HepG2 (cell line): ENCODE data around the gene ENPP7. TPM values are rescaled to one million over a fixed set of nuclear protein-coding genes. Genes with fewer than 3 reads are reported as not detected.
A peak's percentile ranks its signal among the peaks of the same experiment; 100 is the strongest.

Source experiments
- AHR ChIP-seq: IDR thresholded peaks from 2 replicates; pipeline ENCODE4 v1.6.1; 2018; ENCODE audit warnings: missing genetic modification reagents, missing compliant biosample characterization
- GATA4 ChIP-seq: sonication (generic); IDR thresholded peaks from 2 replicates; pipeline ENCODE4 v1.6.1; 2016; ENCODE audit warnings: antibody characterized with exemption, low read depth, borderline replicate concordance
- HOXA3 ChIP-seq: sonication (generic); formaldehyde crosslinking; IDR thresholded peaks from 2 replicates; pipeline ENCODE4 v1.5.0; 2020; ENCODE audit warnings: missing genetic modification reagents
- ISX ChIP-seq: sonication (generic); formaldehyde crosslinking; conservative IDR thresholded peaks from 2 replicates; pipeline ENCODE4 v1.5.0; 2020; ENCODE audit warnings: missing genetic modification reagents
- KDM6A ChIP-seq: IDR thresholded peaks from 2 replicates; pipeline ENCODE4 v1.6.1; 2016; ENCODE audit warnings: low read depth
- NR2F6 ChIP-seq, 2 experiments: IDR thresholded peaks; 2 replicates each; pipeline ENCODE4 v1.6.1; 2016; ENCODE audit warnings: antibody characterized with exemption in 1 of 2, mild to moderate bottlenecking in 1 of 2
- NR3C1 ChIP-seq: sonication (generic); formaldehyde crosslinking; IDR thresholded peaks from 2 replicates; pipeline ENCODE4 v1.4.0; 2020; ENCODE audit warnings: missing genetic modification reagents
- PPARG ChIP-seq: conservative IDR thresholded peaks from 2 replicates; pipeline ENCODE4 v1.6.1; 2016; ENCODE audit warnings: missing biosample characterization, missing genetic modification reagents
- SMARCC2 ChIP-seq: fragments of 450-650 bp; IDR thresholded peaks from 2 replicates; pipeline ENCODE4 v1.6.1; 2017; ENCODE audit warnings: antibody characterized with exemption, mild to moderate bottlenecking
- SMARCE1 ChIP-seq: fragments of 450-650 bp; IDR thresholded peaks from 2 replicates; pipeline ENCODE4 v1.6.1; 2017; ENCODE audit warnings: borderline replicate concordance
- SYNCRIP ChIP-seq: fragments of 200-400 bp; formaldehyde crosslinking; IDR thresholded peaks from 2 replicates; pipeline ENCODE4 v1.6.1; 2018; ENCODE audit warnings: mild to moderate bottlenecking, low read depth, low read length; ENCODE audit not compliant: insufficient read depth
- ZBTB7A ChIP-seq: sonication (generic); formaldehyde crosslinking; IDR thresholded peaks from 2 replicates; pipeline ENCODE4 v1.8.0; 2022; ENCODE audit warnings: mild to moderate bottlenecking, missing genetic modification reagents
- ZBTB8A ChIP-seq: sonication (generic); formaldehyde crosslinking; IDR thresholded peaks from 2 replicates; pipeline ENCODE4 v1.4.0; 2020; ENCODE audit warnings: mild to moderate bottlenecking, low read depth, missing genetic modification reagents, borderline replicate concordance
- ZNF230 ChIP-seq: sonication (generic); formaldehyde crosslinking; IDR thresholded peaks from 2 replicates; pipeline ENCODE4 v1.4.0; 2020; ENCODE audit warnings: mild to moderate bottlenecking, missing genetic modification reagents
- ZNF234 ChIP-seq: sonication (generic); formaldehyde crosslinking; conservative IDR thresholded peaks from 2 replicates; pipeline ENCODE4 v1.5.1; 2020; ENCODE audit warnings: mild to moderate bottlenecking, missing genetic modification reagents
- ZNF350 ChIP-seq: sonication (generic); formaldehyde crosslinking; IDR thresholded peaks from 2 replicates; pipeline ENCODE4 v1.4.0; 2020; ENCODE audit warnings: mild to moderate bottlenecking, low read depth, missing genetic modification reagents, borderline replicate concordance
- ZNF431 ChIP-seq: sonication (generic); formaldehyde crosslinking; IDR thresholded peaks from 2 replicates; pipeline ENCODE4 v1.9.0; 2022; ENCODE audit warnings: missing genetic modification reagents, low read depth, mild to moderate bottlenecking, borderline replicate concordance
- ZNF562 ChIP-seq: sonication (generic); formaldehyde crosslinking; IDR thresholded peaks from 2 replicates; pipeline ENCODE4 v1.8.0; 2022; ENCODE audit warnings: missing genetic modification reagents, borderline replicate concordance
- ZNF839 ChIP-seq: sonication (generic); formaldehyde crosslinking; IDR thresholded peaks from 2 replicates; pipeline ENCODE4 v1.4.0; 2020; ENCODE audit warnings: missing genetic modification reagents, mild to moderate bottlenecking, borderline replicate concordance
- polyA plus RNA-seq, 8 experiments: library from polyadenylated mRNA; depleted of rRNA in 3 of 8; stranded (reverse) in 7 of 8; unstranded in 1 of 8; fragments of >200 nt; fragmentation: Illumina TruSeq in 4 of 8; extraction: Trizol in 4 of 8; gene quantifications; 2 replicates each; pipeline versions ENCODE4 v1.2.1 to v1.2.3, GENCODE V29; 2011 to 2016; ENCODE audit warnings: low read depth in 4 of 8, missing spikeins in 1 of 8, mixed read lengths in 1 of 8; ENCODE audit not compliant: insufficient read depth in 1 of 8
- total RNA-seq, 5 experiments: library from RNA; depleted of rRNA; stranded (reverse); fragments of >200 nt; fragmentation: Illumina TruSeq; extraction: Trizol; gene quantifications; 2 replicates each; pipeline ENCODE4 v1.2.3, GENCODE V29; 2016; ENCODE audit warnings: low read depth in 1 of 5
- TF ChIP-seq, protein P1 (sequence below): sonication (generic); formaldehyde crosslinking; IDR thresholded peaks from 2 replicates; pipeline ENCODE4 v1.4.0; 2020; ENCODE audit warnings: mild to moderate bottlenecking, low read depth, missing genetic modification reagents
- TF ChIP-seq, protein P2 (sequence below): sonication (generic); formaldehyde crosslinking; IDR thresholded peaks from 2 replicates; pipeline ENCODE4 v1.4.0; 2020; ENCODE audit warnings: missing genetic modification reagents, low read depth, mild to moderate bottlenecking, borderline replicate concordance
- TF ChIP-seq, protein P3 (sequence below): sonication (generic); formaldehyde crosslinking; IDR thresholded peaks from 2 replicates; pipeline ENCODE4 v1.4.0; 2020; ENCODE audit warnings: missing genetic modification reagents

Gene ENPP7
- total and polyA plus RNA-seq, 2 of the 13 experiments (the other 11 are each of a cell fraction or from before 2014, with no cell fraction given), result 1.1 to 2.2 TPM

DNA sequence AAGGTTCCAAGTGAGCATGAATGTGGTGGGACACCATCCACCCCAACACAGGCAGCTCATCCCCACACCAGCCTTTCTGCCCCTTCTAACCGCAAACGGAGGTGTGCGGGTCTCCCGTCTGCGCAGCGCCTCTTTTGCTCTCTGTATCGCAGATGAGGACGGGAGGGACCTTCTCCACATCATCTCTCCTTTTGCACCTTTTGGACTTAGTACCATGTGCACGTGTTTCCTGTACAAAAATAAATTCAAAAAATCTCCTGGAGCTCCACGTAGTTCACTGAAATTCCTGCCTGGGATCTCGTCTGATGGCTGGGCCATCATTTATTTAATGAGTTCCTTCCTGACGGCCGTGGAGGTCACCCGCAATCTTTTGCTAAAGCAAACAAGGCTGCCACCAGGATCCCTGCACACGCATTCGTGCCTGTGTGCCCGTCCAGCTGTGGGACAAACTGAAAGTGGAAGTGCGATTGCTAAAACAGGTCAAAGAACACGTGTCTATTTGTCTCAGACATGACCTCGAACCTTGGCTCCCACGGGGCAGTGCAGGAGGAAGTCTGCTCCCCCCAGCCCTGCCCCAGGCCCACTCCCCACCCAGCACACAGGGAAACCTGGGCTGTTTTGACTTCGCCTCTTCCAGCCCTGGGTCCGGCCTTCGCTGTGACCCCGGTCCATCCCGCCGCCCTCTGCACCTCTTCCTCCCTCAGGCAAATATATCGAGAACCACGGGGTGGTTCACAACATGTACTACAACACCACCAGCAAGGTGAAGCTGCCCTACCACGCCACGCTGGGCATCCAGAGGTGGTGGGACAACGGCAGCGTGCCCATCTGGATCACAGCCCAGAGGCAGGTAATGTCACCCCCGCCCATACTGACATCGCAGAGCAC lies 2.3 kb downstream of the ENPP7 start (continued):
- TF ChIP-seq, protein P1, sequence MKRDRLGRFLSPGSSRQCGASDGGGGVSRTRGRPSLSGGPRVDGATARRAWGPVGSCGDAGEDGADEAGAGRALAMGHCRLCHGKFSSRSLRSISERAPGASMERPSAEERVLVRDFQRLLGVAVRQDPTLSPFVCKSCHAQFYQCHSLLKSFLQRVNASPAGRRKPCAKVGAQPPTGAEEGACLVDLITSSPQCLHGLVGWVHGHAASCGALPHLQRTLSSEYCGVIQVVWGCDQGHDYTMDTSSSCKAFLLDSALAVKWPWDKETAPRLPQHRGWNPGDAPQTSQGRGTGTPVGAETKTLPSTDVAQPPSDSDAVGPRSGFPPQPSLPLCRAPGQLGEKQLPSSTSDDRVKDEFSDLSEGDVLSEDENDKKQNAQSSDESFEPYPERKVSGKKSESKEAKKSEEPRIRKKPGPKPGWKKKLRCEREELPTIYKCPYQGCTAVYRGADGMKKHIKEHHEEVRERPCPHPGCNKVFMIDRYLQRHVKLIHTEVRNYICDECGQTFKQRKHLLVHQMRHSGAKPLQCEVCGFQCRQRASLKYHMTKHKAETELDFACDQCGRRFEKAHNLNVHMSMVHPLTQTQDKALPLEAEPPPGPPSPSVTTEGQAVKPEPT, result no peak
- TF ChIP-seq SMARCC2 (no peak), ZNF234 (CRISPR knock-in tag) (no peak), NR2F6 (IDR thresholded peaks at IDR 0.05) (peak; percentile 62; the same call in 1 of the 2 replicates), NR2F6 (CRISPR knock-in tag; IDR thresholded peaks at IDR 0.05) (peak; percentile 82), GATA4 (no peak), ZNF839 (CRISPR knock-in tag) (no peak), AHR (CRISPR knock-in tag) (no peak), HOXA3 (CRISPR knock-in tag) (peak; percentile 82), PPARG (CRISPR knock-in tag) (peak; percentile 81), ZNF431 (no peak), ISX (CRISPR knock-in tag) (no peak), ZNF230 (CRISPR knock-in tag) (0 out of 2 replicates have a peak, but pooled peaks have one; percentile 13), KDM6A (CRISPR knock-in tag) (no peak), ZBTB8A (no peak), NR3C1 (CRISPR knock-in tag) (no peak), SYNCRIP (no peak), ZBTB7A (CRISPR knock-in tag) (peak; percentile 91), ZNF350 (CRISPR knock-in tag) (peak; percentile 29), SMARCE1 (no peak), ZNF562 (CRISPR knock-in tag) (no peak)
- TF ChIP-seq, protein P2, sequence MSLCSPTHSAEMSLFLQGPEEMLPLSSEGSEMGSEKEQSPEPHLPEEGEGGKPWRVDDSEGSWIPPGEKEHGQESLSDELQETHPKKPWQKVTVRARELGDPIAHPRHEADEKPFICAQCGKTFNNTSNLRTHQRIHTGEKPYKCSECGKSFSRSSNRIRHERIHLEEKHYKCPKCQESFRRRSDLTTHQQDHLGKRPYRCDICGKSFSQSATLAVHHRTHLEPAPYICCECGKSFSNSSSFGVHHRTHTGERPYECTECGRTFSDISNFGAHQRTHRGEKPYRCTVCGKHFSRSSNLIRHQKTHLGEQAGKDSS (CRISPR knock-in tag), result 0 out of 2 replicates have a peak, but pooled peaks have one; percentile 7
- TF ChIP-seq, protein P3, sequence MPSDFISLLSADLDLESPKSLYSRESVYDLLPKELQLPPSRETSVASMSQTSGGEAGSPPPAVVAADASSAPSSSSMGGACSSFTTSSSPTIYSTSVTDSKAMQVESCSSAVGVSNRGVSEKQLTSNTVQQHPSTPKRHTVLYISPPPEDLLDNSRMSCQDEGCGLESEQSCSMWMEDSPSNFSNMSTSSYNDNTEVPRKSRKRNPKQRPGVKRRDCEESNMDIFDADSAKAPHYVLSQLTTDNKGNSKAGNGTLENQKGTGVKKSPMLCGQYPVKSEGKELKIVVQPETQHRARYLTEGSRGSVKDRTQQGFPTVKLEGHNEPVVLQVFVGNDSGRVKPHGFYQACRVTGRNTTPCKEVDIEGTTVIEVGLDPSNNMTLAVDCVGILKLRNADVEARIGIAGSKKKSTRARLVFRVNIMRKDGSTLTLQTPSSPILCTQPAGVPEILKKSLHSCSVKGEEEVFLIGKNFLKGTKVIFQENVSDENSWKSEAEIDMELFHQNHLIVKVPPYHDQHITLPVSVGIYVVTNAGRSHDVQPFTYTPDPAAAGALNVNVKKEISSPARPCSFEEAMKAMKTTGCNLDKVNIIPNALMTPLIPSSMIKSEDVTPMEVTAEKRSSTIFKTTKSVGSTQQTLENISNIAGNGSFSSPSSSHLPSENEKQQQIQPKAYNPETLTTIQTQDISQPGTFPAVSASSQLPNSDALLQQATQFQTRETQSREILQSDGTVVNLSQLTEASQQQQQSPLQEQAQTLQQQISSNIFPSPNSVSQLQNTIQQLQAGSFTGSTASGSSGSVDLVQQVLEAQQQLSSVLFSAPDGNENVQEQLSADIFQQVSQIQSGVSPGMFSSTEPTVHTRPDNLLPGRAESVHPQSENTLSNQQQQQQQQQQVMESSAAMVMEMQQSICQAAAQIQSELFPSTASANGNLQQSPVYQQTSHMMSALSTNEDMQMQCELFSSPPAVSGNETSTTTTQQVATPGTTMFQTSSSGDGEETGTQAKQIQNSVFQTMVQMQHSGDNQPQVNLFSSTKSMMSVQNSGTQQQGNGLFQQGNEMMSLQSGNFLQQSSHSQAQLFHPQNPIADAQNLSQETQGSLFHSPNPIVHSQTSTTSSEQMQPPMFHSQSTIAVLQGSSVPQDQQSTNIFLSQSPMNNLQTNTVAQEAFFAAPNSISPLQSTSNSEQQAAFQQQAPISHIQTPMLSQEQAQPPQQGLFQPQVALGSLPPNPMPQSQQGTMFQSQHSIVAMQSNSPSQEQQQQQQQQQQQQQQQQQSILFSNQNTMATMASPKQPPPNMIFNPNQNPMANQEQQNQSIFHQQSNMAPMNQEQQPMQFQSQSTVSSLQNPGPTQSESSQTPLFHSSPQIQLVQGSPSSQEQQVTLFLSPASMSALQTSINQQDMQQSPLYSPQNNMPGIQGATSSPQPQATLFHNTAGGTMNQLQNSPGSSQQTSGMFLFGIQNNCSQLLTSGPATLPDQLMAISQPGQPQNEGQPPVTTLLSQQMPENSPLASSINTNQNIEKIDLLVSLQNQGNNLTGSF (CRISPR knock-in tag), result 0 out of 2 replicates have a peak, but pooled peaks have one; percentile 31
